Brain microvascular endothelial cell (primary cell): ENCODE data around the gene SLC12A6.

Experiments used
- DNase-seq: peaks from one replicate; pipeline ENCODE4 v3.0.0-alpha.2; 2020
- H3K27ac ChIP-seq: fragments of 250-450 bp; sonication (Bioruptor Pico); 2 replicates; pipeline ENCODE4 v1.5.1; 2020; ENCODE audit warnings: mild to moderate bottlenecking, moderate library complexity
- H3K27me3 ChIP-seq: fragments of 250-450 bp; sonication (Bioruptor Pico); replicated peaks from 2 replicates; pipeline ENCODE4 v1.5.1; 2020; ENCODE audit warnings: mild to moderate bottlenecking
- H3K36me3 ChIP-seq: fragments of 250-450 bp; sonication (Bioruptor Pico); replicated peaks from 2 replicates; pipeline ENCODE4 v1.5.1; 2020; ENCODE audit warnings: mild to moderate bottlenecking
- H3K4me3 ChIP-seq: 2 replicates; pipeline ENCODE4 v1.5.1; 2011; ENCODE audit warnings: low read depth, mild to moderate bottlenecking, control low read depth, low read length, moderate library complexity
- CTCF ChIP-seq: IDR thresholded peaks from 2 replicates; pipeline ENCODE4 v1.5.1; 2011; ENCODE audit warnings: low read depth, mild to moderate bottlenecking, moderate library complexity, low read length, control low read depth, inconsistent platforms; ENCODE audit errors: missing control alignments
- in situ Hi-C: cut with HindIII; loops from 2 replicates; pipeline ENCODE4 v1.10.0; 2017; ENCODE audit warnings: low sequenced_read_pairs, low pct_ligation_motif_present

The SLC12A6 gene

GRCh38 chr15:34318277-34319079 lies 19.1 kb downstream of the SLC12A6 start:
- Histone ChIP-seq H3K4me3 (peak overlapping the region; percentile 50), H3K27me3 (no peaks in the 10 kb centered on the region), H3K36me3 (no peaks in the 10 kb centered on the region), H3K27ac (no peak overlapping the region)
- DNase-seq: no peak
- TF ChIP-seq CTCF: no peak
- in situ Hi-C loops: no loop called here

GRCh38 chr15:34314491-34315490 lies 22.8 kb downstream of the SLC12A6 start:
- H3K4me3 ChIP-seq: no peak overlapping the region
- TF ChIP-seq CTCF: no peak
- in situ Hi-C loops: no loop called here
- DNase-seq: no peak
- H3K27ac ChIP-seq: no peak overlapping the region
- no peaks in the 10 kb centered on the region for H3K27me3 ChIP-seq
- H3K36me3 ChIP-seq: no peaks in the 10 kb centered on the region

- no peak for TF ChIP-seq CTCF
- no peak for DNase-seq
- Histone ChIP-seq H3K27ac (no peak overlapping the region), H3K27me3 (no peaks in the 10 kb centered on the region), H3K36me3 (no peaks in the 10 kb centered on the region), H3K4me3 (no peak overlapping the region)
- in situ Hi-C loops: no loop called here
Observed at GRCh38 chr15:34311563-34311962, 26.0 kb downstream of the SLC12A6 start.

- no peaks in the 10 kb centered on the region for H3K36me3 ChIP-seq
- H3K27ac ChIP-seq: peak overlapping the region; percentile 37
- in situ Hi-C loops: no loop called here
- H3K4me3 ChIP-seq: no peak overlapping the region
- DNase-seq: peak; percentile 27
- H3K27me3 ChIP-seq: no peaks in the 10 kb centered on the region
- TF ChIP-seq CTCF: no peak
Observed at GRCh38 chr15:34304613-34305012, 33.0 kb downstream of the SLC12A6 start.

GRCh38 chr15:34301058-34301457 lies 36.5 kb downstream of the SLC12A6 start:
- Histone ChIP-seq H3K4me3 (no peak overlapping the region), H3K27me3 (no peaks in the 10 kb centered on the region), H3K27ac (no peak overlapping the region), H3K36me3 (no peaks in the 10 kb centered on the region)
- TF ChIP-seq CTCF: no peak
- in situ Hi-C loops: no loop called here
- no peak for DNase-seq
